Measurements from ENCODE around the gene GRIP2. TPM values are rescaled to one million over a fixed set of nuclear protein-coding genes. Genes with fewer than 3 reads are reported as not detected.
"Not testable (repeated sequence)": the region's sequence is repeated elsewhere in the genome, so short reads cannot be mapped to it uniquely, and the experiment has no call there.

The GRIP2 gene
- total RNA-seq, 2 donors from 2014 or later: 0.47 to 0.53 TPM

- no peak overlapping the region for H3K4me3 ChIP-seq
- DNase-seq: no peak
- no peaks in the 10 kb centered on the region for H3K4me1 ChIP-seq
- no peaks in the 10 kb centered on the region for H3K9me3 ChIP-seq
- H3K27me3 ChIP-seq: no peaks in the 10 kb centered on the region
- H3K36me3 ChIP-seq: no peaks in the 10 kb centered on the region
- intact Hi-C loops (cut with DNase I): loop anchor here (10.0 kb wide), 1 partner anchor 265 kb away; no protein-coding TSS in a partner anchor
- H3K27ac ChIP-seq: no peak overlapping the region
- TF ChIP-seq, protein P1, sequence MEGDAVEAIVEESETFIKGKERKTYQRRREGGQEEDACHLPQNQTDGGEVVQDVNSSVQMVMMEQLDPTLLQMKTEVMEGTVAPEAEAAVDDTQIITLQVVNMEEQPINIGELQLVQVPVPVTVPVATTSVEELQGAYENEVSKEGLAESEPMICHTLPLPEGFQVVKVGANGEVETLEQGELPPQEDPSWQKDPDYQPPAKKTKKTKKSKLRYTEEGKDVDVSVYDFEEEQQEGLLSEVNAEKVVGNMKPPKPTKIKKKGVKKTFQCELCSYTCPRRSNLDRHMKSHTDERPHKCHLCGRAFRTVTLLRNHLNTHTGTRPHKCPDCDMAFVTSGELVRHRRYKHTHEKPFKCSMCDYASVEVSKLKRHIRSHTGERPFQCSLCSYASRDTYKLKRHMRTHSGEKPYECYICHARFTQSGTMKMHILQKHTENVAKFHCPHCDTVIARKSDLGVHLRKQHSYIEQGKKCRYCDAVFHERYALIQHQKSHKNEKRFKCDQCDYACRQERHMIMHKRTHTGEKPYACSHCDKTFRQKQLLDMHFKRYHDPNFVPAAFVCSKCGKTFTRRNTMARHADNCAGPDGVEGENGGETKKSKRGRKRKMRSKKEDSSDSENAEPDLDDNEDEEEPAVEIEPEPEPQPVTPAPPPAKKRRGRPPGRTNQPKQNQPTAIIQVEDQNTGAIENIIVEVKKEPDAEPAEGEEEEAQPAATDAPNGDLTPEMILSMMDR (IDR thresholded peaks at IDR 0.05): no peak
- no peak overlapping the region for H3K9ac ChIP-seq (ENCODE audit: low read depth in 2 of 2, low read length in 2 of 2)
Observed at GRCh38 chr3:14519406-14519805, 20.7 kb downstream of the GRIP2 start.

GRCh38 chr3:14518893-14519292 lies 21.2 kb downstream of the GRIP2 start:
- DNase-seq: no peak
- H3K27me3 ChIP-seq: no peaks in the 10 kb centered on the region
- no peaks in the 10 kb centered on the region for H3K9me3 ChIP-seq
- no peaks in the 10 kb centered on the region for H3K36me3 ChIP-seq
- no peaks in the 10 kb centered on the region for H3K4me1 ChIP-seq
- no peak overlapping the region for H3K9ac ChIP-seq (ENCODE audit: low read depth in 2 of 2, low read length in 2 of 2)
- no peak overlapping the region for H3K4me3 ChIP-seq
- TF ChIP-seq, protein P1 (IDR thresholded peaks at IDR 0.05): no peak
- no peak overlapping the region for H3K27ac ChIP-seq
- intact Hi-C loops (cut with DNase I): loop anchor here (10.0 kb wide), 1 partner anchor 266 kb away; no protein-coding TSS in a partner anchor

- TF ChIP-seq, protein P1 (IDR thresholded peaks at IDR 0.05): no peak
- Histone ChIP-seq H3K4me3 (no peak overlapping the region), H3K9me3 (no peaks in the 10 kb centered on the region), H3K27me3 (no peaks in the 10 kb centered on the region), H3K36me3 (no peaks in the 10 kb centered on the region), H3K27ac (no peak overlapping the region), H3K9ac (ENCODE audit: low read depth in 2 of 2, low read length in 2 of 2) (no peak overlapping the region), H3K4me1 (no peaks in the 10 kb centered on the region)
- intact Hi-C loops (cut with DNase I): loop anchor here (10.0 kb wide), 1 partner anchor 266 kb away; no protein-coding TSS in a partner anchor
- DNase-seq: no peak
Observed at GRCh38 chr3:14518432-14518802, 21.7 kb downstream of the GRIP2 start.

DNA sequence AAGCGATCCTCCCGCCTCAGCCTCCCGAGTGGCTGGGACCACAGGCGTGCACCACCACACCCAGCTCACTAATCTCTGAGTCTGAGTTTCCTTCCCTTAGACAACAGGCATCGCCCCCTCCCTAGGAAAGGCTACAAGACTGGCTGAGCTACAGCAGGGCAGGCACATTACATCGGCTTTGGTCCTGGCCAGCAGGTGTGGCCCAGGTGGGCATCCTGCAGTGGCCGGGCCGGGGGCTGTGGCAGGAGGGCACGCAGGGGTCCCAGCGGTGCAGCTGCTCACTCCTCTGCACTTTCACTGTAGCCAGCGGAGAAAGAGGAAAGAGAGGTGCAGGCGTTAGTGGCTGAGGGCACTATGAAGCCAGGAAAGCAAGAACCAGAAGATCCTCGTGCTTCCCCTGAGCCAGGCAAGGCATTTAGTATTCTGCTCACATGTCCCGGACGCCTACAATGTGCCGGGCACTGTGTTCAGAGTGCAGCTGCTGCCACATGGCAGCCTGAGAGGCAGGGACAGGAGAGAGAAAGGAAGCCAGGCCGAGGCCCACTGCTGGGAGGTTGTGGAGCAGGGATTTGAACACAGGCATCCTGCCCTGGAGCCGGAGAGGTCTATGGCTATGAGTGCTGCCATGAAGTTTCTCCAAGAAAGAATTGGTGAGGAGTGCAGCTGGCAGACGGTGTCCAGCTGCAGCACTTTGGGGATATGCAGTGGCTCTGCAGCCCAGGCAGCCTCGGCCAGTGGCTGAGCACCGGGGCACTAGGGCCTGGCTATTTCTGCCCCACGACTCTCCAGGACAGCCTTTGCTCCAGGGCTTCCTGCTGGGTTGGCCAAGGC lies 22.3 kb downstream of the GRIP2 start:
- intact Hi-C loops (cut with DNase I): loop anchor here (10.0 kb wide), 1 partner anchor 267 kb away; no protein-coding TSS in a partner anchor
- H3K9ac ChIP-seq (ENCODE audit: low read depth in 2 of 2, low read length in 2 of 2): no peak overlapping the region
- no peaks in the 10 kb centered on the region for H3K9me3 ChIP-seq
- no peak overlapping the region for H3K27ac ChIP-seq
- H3K4me3 ChIP-seq: no peak overlapping the region
- TF ChIP-seq, protein P1 (IDR thresholded peaks at IDR 0.05): no peak
- no peaks in the 10 kb centered on the region for H3K4me1 ChIP-seq
- DNase-seq: no peak
- no peaks in the 10 kb centered on the region for H3K36me3 ChIP-seq
- no peaks in the 10 kb centered on the region for H3K27me3 ChIP-seq

DNA sequence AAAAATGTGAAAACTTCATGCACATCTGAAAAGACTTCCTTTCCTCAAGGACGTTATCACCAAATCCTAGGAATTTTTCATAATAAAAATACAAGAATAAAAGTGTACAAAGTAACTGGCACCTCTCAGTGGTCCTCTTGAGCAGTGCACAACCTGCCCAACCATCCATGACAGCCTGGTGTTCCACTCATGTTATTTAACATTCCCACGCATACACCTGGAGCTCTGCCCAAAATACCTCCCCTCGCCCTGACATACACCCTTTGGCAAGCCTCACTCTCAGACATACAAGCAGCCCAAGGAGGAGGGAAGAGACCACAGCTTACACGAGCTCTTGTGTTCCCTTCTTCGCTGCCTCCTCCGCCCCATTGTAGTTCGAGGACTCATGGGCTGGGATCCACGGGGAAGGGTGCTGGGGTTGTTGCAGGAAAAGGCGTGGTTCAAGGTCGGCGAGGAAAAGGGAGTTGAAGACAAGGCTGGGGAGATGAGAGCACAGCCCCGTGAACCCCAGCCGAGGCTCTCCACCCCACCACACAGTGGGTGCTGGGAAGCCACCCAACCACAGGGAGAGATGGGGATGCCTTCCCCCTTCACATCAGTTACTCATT lies 23.3 kb downstream of the GRIP2 start:
- no peak for DNase-seq
- Histone ChIP-seq H3K27ac (no peak overlapping the region), H3K9ac (ENCODE audit: low read depth in 2 of 2, low read length in 2 of 2) (no peak overlapping the region), H3K36me3 (no peaks in the 10 kb centered on the region), H3K4me3 (no peak overlapping the region), H3K9me3 (no peaks in the 10 kb centered on the region), H3K27me3 (no peaks in the 10 kb centered on the region), H3K4me1 (no peaks in the 10 kb centered on the region)
- intact Hi-C loops (cut with DNase I): loop anchor here (10.0 kb wide), 1 partner anchor 268 kb away; no protein-coding TSS in a partner anchor
- TF ChIP-seq, protein P1 (IDR thresholded peaks at IDR 0.05): no peak

GRCh38 chr3:14515526-14515925 lies 24.6 kb downstream of the GRIP2 start:
- H3K4me3 ChIP-seq; H3K9me3 ChIP-seq; DNase-seq; H3K36me3 ChIP-seq; H3K4me1 ChIP-seq; H3K9ac ChIP-seq (ENCODE audit: low read depth in 2 of 2, low read length in 2 of 2); H3K27me3 ChIP-seq; H3K27ac ChIP-seq: not testable (repeated sequence)
- intact Hi-C loops (cut with DNase I): loop anchor here (10.0 kb wide), 1 partner anchor 269 kb away; no protein-coding TSS in a partner anchor
